Measurements from ENCODE around the gene RASGRF1.

RASGRF1 gene

GRCh38 chr15:78983146-78983918, 107.2 kb downstream of the RASGRF1 start:
- no peak overlapping the region for H3K4me2 ChIP-seq (ENCODE audit: low read length)
- no peak overlapping the region for H3K27ac ChIP-seq
- H3K9me3 ChIP-seq (ENCODE audit: control insufficient read depth, low read length) = no peaks in the 10 kb centered on the region
- no peak overlapping the region for H2AFZ ChIP-seq
- no peak overlapping the region for H3K4me3 ChIP-seq (ENCODE audit: low read depth, low read length)
- H3K9ac ChIP-seq = no peak overlapping the region
- H3K27me3 ChIP-seq (ENCODE audit: control insufficient read depth, insufficient read depth, low read length) = no peaks in the 10 kb centered on the region
- H3K79me2 ChIP-seq = no peaks in the 10 kb centered on the region
- H3K36me3 ChIP-seq (ENCODE audit: control insufficient read depth, insufficient read depth, low read length) = no peaks in the 10 kb centered on the region
- no peaks in the 10 kb centered on the region for H3K4me1 ChIP-seq
- no peak for TF ChIP-seq CTCF (IDR thresholded peaks at IDR 0.05)

- Histone ChIP-seq H3K4me3 (ENCODE audit: low read depth, low read length) (no peak overlapping the region), H3K9me3 (ENCODE audit: control insufficient read depth, low read length) (no peaks in the 10 kb centered on the region), H3K36me3 (ENCODE audit: control insufficient read depth, insufficient read depth, low read length) (no peaks in the 10 kb centered on the region), H3K9ac (no peak overlapping the region), H3K4me2 (ENCODE audit: low read length) (no peak overlapping the region), H3K4me1 (no peaks in the 10 kb centered on the region), H3K79me2 (no peaks in the 10 kb centered on the region), H3K27ac (no peak overlapping the region), H3K27me3 (ENCODE audit: control insufficient read depth, insufficient read depth, low read length) (no peaks in the 10 kb centered on the region), H2AFZ (no peak overlapping the region)
- no peak for TF ChIP-seq CTCF (IDR thresholded peaks at IDR 0.05)
Observed at GRCh38 chr15:78982736-78983135, 107.8 kb downstream of the RASGRF1 start.

GRCh38 chr15:78981532-78982313, 108.9 kb downstream of the RASGRF1 start:
- H3K4me3 ChIP-seq (ENCODE audit: low read depth, low read length) = no peak overlapping the region
- H3K79me2 ChIP-seq = no peaks in the 10 kb centered on the region
- no peak overlapping the region for H3K9ac ChIP-seq
- H3K9me3 ChIP-seq (ENCODE audit: control insufficient read depth, low read length) = no peaks in the 10 kb centered on the region
- no peak overlapping the region for H3K4me2 ChIP-seq (ENCODE audit: low read length)
- TF ChIP-seq CTCF (IDR thresholded peaks at IDR 0.05) = no peak
- no peaks in the 10 kb centered on the region for H3K27me3 ChIP-seq (ENCODE audit: control insufficient read depth, insufficient read depth, low read length)
- no peaks in the 10 kb centered on the region for H3K36me3 ChIP-seq (ENCODE audit: control insufficient read depth, insufficient read depth, low read length)
- H3K4me1 ChIP-seq = no peaks in the 10 kb centered on the region
- H3K27ac ChIP-seq = no peak overlapping the region
- H2AFZ ChIP-seq = no peak overlapping the region

- Histone ChIP-seq H3K36me3 (ENCODE audit: control insufficient read depth, insufficient read depth, low read length) (no peaks in the 10 kb centered on the region), H3K9ac (no peak overlapping the region), H3K4me3 (ENCODE audit: low read depth, low read length) (no peak overlapping the region), H3K79me2 (no peaks in the 10 kb centered on the region), H3K4me1 (no peaks in the 10 kb centered on the region), H3K27ac (no peak overlapping the region), H3K9me3 (ENCODE audit: control insufficient read depth, low read length) (no peaks in the 10 kb centered on the region), H2AFZ (no peak overlapping the region), H3K27me3 (ENCODE audit: control insufficient read depth, insufficient read depth, low read length) (no peaks in the 10 kb centered on the region), H3K4me2 (ENCODE audit: low read length) (no peak overlapping the region)
- TF ChIP-seq CTCF (IDR thresholded peaks at IDR 0.05) = peak; percentile 64
Observed at GRCh38 chr15:78979456-78980320, 110.9 kb downstream of the RASGRF1 start.
